K562 (cell line): Measurements from ENCODE around the gene A1CF. TPM values are rescaled to one million over a fixed set of nuclear protein-coding genes. Genes with fewer than 3 reads are reported as not detected.

Experiments
- ATAC-seq: fragments of 200-7000 bp; cut with Tn5 transposase; 3 replicates; pipeline ENCODE4 v1.9.1; 2020; ENCODE audit warnings: moderate library complexity
- BruUV-seq: library from RNA; stranded (reverse); fragments of 400-500 nt; replicated peaks from 2 replicates; lab custom pipeline; 2021; lab: Mats Ljungman, UMichigan
- CTCF ChIA-PET: fragments of 300-600 bp; formaldehyde crosslinking; extraction: SDS; loops from one replicate; lab custom pipeline; 2021; ENCODE audit warnings: low intra/inter-chr PET ratio; lab: Yijun Ruan, JAX
- POLR2A ChIA-PET: fragments of 300-600, 350-650 bp; sonication (Branson Sonifier 250); formaldehyde crosslinking; extraction: SDS; loops from one replicate; lab custom pipeline; 2021; ENCODE audit warnings: antibody characterized with exemption, inconsistent platforms; lab: Yijun Ruan, JAX
- DNase-seq, 4 experiments: peaks; one replicate each; pipeline versions ENCODE4 v3.0.0 to v3.0.0-alpha.2; 2011 to 2018; ENCODE audit warnings: low spot score in 3 of 4, mixed read lengths in 3 of 4; ENCODE audit errors: extremely low read depth in 1 of 4
- FAIRE-seq: peaks from 2 replicates; lab custom pipeline; 2011; peaks lifted over from hg19 to GRCh38; lab: Jason Lieb, UNC
- H2AFZ ChIP-seq: 2 replicates; pipeline ENCODE4 v1.6.0; 2011; ENCODE audit warnings: low read depth, low read length, control low read depth, inconsistent platforms
- H3K27ac ChIP-seq: fragments of 200-600 bp; 3 replicates; pipeline ENCODE4 v1.8.0; 2011; ENCODE audit warnings: low read depth, mild to moderate bottlenecking, control low read depth, inconsistent platforms, low read length, moderate library complexity, mixed read lengths; ENCODE audit errors: extremely low read depth
- H3K27me3 ChIP-seq, 2 experiments: fragments of 300-600 bp in 1 of 2; 2 replicates in 1 of 2; 3 replicates in 1 of 2; pipeline versions ENCODE4 v1.6.0 to v1.8.0; 2011; ENCODE audit warnings: inconsistent platforms in 2 of 2, low read length in 2 of 2, mild to moderate bottlenecking in 1 of 2, mixed read lengths in 1 of 2, moderate library complexity in 1 of 2; ENCODE audit not compliant: control insufficient read depth in 2 of 2, insufficient read depth in 2 of 2
- H3K36me3 ChIP-seq: fragments of 300-600 bp; 3 replicates; pipeline ENCODE4 v1.8.0; 2011; ENCODE audit warnings: mild to moderate bottlenecking, low read length, inconsistent platforms; ENCODE audit not compliant: control insufficient read depth, insufficient read depth
- H3K4me1 ChIP-seq, 2 experiments: fragments of 200-600 bp in 1 of 2; replicated peaks in 1 of 2; 2 replicates in 1 of 2; 3 replicates in 1 of 2; pipeline versions ENCODE4 v1.5.1 to v1.8.0; 2011; ENCODE audit warnings: inconsistent platforms in 2 of 2, low read length in 2 of 2, mild to moderate bottlenecking in 1 of 2, mixed read lengths in 1 of 2, moderate library complexity in 1 of 2; ENCODE audit not compliant: control insufficient read depth in 2 of 2, insufficient read depth in 2 of 2
- H3K4me2 ChIP-seq: 2 replicates; pipeline ENCODE4 v1.6.1; 2011; ENCODE audit warnings: low read length, control low read depth, inconsistent platforms, mixed read lengths; ENCODE audit not compliant: insufficient read depth
- H3K4me3 ChIP-seq: fragments of 200-600 bp; sonication (generic), shearing (Covaris generic); 2 replicates; pipeline ENCODE4 v1.5.1; 2016; ENCODE audit warnings: control low read depth, inconsistent platforms
- H3K79me2 ChIP-seq: fragments of 200-600 bp; 3 replicates; pipeline ENCODE4 v1.8.0; 2011; ENCODE audit warnings: low read length, inconsistent platforms; ENCODE audit not compliant: control insufficient read depth, insufficient read depth
- H3K9ac ChIP-seq, 2 experiments: 2 replicates each; pipeline versions ENCODE4 v1.6.0 to v1.6.1; 2011; ENCODE audit warnings: low read depth in 2 of 2, low read length in 2 of 2, control low read depth in 1 of 2, inconsistent platforms in 1 of 2, mild to moderate bottlenecking in 1 of 2, mixed read lengths in 1 of 2; ENCODE audit not compliant: insufficient read depth in 1 of 2
- H3K9me1 ChIP-seq: one replicate; pipeline ENCODE4 v1.6.0; 2011; ENCODE audit warnings: inconsistent platforms, mild to moderate bottlenecking, low read length, moderate library complexity; ENCODE audit not compliant: control insufficient read depth, insufficient read depth
- H3K9me3 ChIP-seq: replicated peaks from 2 replicates; pipeline ENCODE4 v1.5.1; 2011; ENCODE audit warnings: low read depth, low read length, inconsistent platforms; ENCODE audit not compliant: control insufficient read depth, insufficient read depth
- H4K20me1 ChIP-seq: replicated peaks from 2 replicates; pipeline ENCODE4 v1.6.1; 2011; ENCODE audit warnings: low read length, inconsistent platforms, mixed read lengths; ENCODE audit not compliant: control insufficient read depth, insufficient read depth
- CREB5 ChIP-seq: fragments of 250-450 bp; sonication (Bioruptor Pico); IDR thresholded peaks from 2 replicates; pipeline ENCODE4 v1.5.0; 2020; ENCODE audit warnings: mild to moderate bottlenecking
- CXXC5 ChIP-seq: fragments of 250-450 bp; sonication (Bioruptor Pico); IDR thresholded peaks from 2 replicates; pipeline ENCODE4 v1.8.0; 2022; ENCODE audit warnings: inconsistent platforms, mild to moderate bottlenecking, moderate library complexity
- HDAC8 ChIP-seq: fragments of 450-650 bp; IDR thresholded peaks from 2 replicates; pipeline ENCODE4 v1.6.1; 2016; ENCODE audit warnings: mild to moderate bottlenecking, missing genetic modification characterization, moderate library complexity, missing compliant biosample characterization
- NR2C2 ChIP-seq, 2 experiments: fragments of 200-800 bp in 1 of 2; sonication (Bioruptor generic) in 1 of 2; sonication (generic) in 1 of 2; formaldehyde crosslinking in 1 of 2; IDR thresholded peaks; 2 replicates each; pipeline versions ENCODE4 v1.6.1 to v1.8.0; 2016 to 2022; ENCODE audit warnings: mild to moderate bottlenecking in 1 of 2, missing compliant biosample characterization in 1 of 2, missing genetic modification characterization in 1 of 2, missing genetic modification reagents in 1 of 2
- RAD51 ChIP-seq: fragments of 450-650 bp; IDR thresholded peaks from 2 replicates; pipeline ENCODE4 v1.7.1; 2016; ENCODE audit warnings: low read depth, mild to moderate bottlenecking, borderline replicate concordance
- ZBTB26 ChIP-seq: fragments of 450-650 bp; formaldehyde crosslinking; IDR thresholded peaks from 2 replicates; pipeline ENCODE4 v1.4.0; 2022; ENCODE audit warnings: missing genetic modification characterization
- ZKSCAN3 ChIP-seq: fragments of 250-450 bp; sonication (Bioruptor Pico); IDR thresholded peaks from 2 replicates; pipeline ENCODE4 v1.4.0; 2020
- ZZZ3 ChIP-seq: fragments of 450-650 bp; IDR thresholded peaks from 2 replicates; pipeline ENCODE4 v1.6.1; 2016; ENCODE audit warnings: antibody characterized with exemption, mild to moderate bottlenecking, moderate library complexity
- WGBS: fragments of 100-300 bp; shearing (Covaris generic); methylation state at CpG from one replicate; pipeline ENCODE4 v1.1.6; 2016; ENCODE audit warnings: low coverage, mixed read lengths; ENCODE audit not compliant: insufficient coverage; ENCODE audit errors: missing lambda C conversion rate; 5-methylcytosine and 5-hydroxymethylcytosine counted together
- in situ Hi-C: fragments of 300-500 bp; cut with MboI; formaldehyde crosslinking; loops from 4 replicates; pipeline ENCODE4 v1.15.0; 2018; ENCODE audit warnings: inconsistent platforms, mixed read lengths
- intact Hi-C: fragments of 100-400 bp; cut with micrococcal nuclease; formaldehyde crosslinking; loops from 2 replicates; pipeline ENCODE4 v1.14.2; 2022
- polyA plus RNA-seq, 8 experiments: library from polyadenylated mRNA; depleted of rRNA in 4 of 8; stranded (reverse) in 5 of 8; unstranded in 3 of 8; fragments of >200 nt; fragmentation: Nextera tagmentation in 2 of 8; fragmentation: Illumina TruSeq in 1 of 8; extraction: Ambion mirVana in 2 of 8; extraction: Trizol in 1 of 8; gene quantifications; 2 replicates each; pipeline versions ENCODE4 v1.2.1 to v1.2.3, GENCODE V29; 2011 to 2014; ENCODE audit warnings: inconsistent platforms in 1 of 8, missing spikeins in 1 of 8
- total RNA-seq, 7 experiments: library from RNA; depleted of rRNA in 6 of 7; stranded (reverse); fragments of >200 nt in 6 of 7; fragmentation: Illumina TruSeq in 2 of 7; extraction: Trizol in 2 of 7; gene quantifications; 2 replicates each; pipeline versions ENCODE4 v1.2.1 to v1.2.3, GENCODE V29; 2011 to 2021; ENCODE audit warnings: low replicate concordance in 1 of 7

The A1CF gene
- total and polyA plus RNA-seq, 9 of the 15 experiments (the other 6 are each of a cell fraction or from before 2014, with no cell fraction given): 0.11 TPM; not detected in 8

GRCh38 chr10:50874723-50875122 lies 10.7 kb downstream of the A1CF start (continued):
- TF ChIP-seq ZBTB26: no peak
- no peak for TF ChIP-seq CXXC5 (CRISPR knock-in tag)

GRCh38 chr10:50866317-50866716 lies 19.1 kb downstream of the A1CF start:
- H3K79me2 ChIP-seq: no peaks in the 10 kb centered on the region
- WGBS: 4% methylated on average over 2 of the region's 2 CpGs
- no peak for ATAC-seq

More at GRCh38 chr10:50866317-50866716, 19.1 kb downstream of the A1CF start:
- no peak for DNase-seq
- no peak for FAIRE-seq
- Histone ChIP-seq H3K9me3 (no peaks in the 10 kb centered on the region), H3K4me2 (no peak overlapping the region), H3K4me1 (no peaks in the 10 kb centered on the region), H3K27ac (no peak overlapping the region), H3K36me3 (no peaks in the 10 kb centered on the region), H3K27me3 (no peaks in the 10 kb centered on the region), H3K4me3 (no peak overlapping the region), H3K9me1 (no peaks in the 10 kb centered on the region), H4K20me1 (no peaks in the 10 kb centered on the region)
- POLR2A ChIA-PET: interaction anchor here (0.8 kb wide), 1 partner anchor 31 kb away, joined by 3 read pairs; no protein-coding TSS in a partner anchor
- in situ Hi-C loops: no loop called here
- intact Hi-C loops: no loop called here
- TF ChIP-seq HDAC8 (tag) (no peak), ZKSCAN3 (no peak), ZZZ3 (no peak), NR2C2 (CRISPR knock-in tag; IDR thresholded peaks at IDR 0.05) (no peak), NR2C2 (tag; IDR thresholded peaks at IDR 0.05) (no peak), CREB5 (CRISPR knock-in tag) (no peak), RAD51 (no peak)
- TF ChIP-seq, all 486 proteins: peak for 0
- Histone ChIP-seq H3K9ac (no peak overlapping the region), H2AFZ (no peak overlapping the region)
- BruUV-seq: no TSS peak
- CTCF ChIA-PET: no interaction called here
